ENCODE data around the gene NUDT4. TPM values are rescaled to one million over a fixed set of nuclear protein-coding genes. Genes with fewer than 3 reads are reported as not detected.

Gene NUDT4
- total RNA-seq, 2 donors from 2014 or later, result 91.1 to 178 TPM

- ATAC-seq (ENCODE audit: insufficient number of reproducible peaks, low FRiP score, low read depth) (no peak), DNase-seq (ENCODE audit: low spot score) (no peak)
- Histone ChIP-seq H3K4me1 (ENCODE audit: control insufficient read depth in 1 of 2, low read depth in 2 of 2) (peaks cover 4 to 16% of the 10 kb centered on the region in 2 donors), H3K36me3 (no peaks in the 10 kb centered on the region), H3K27me3 (replicated peaks; ENCODE audit: insufficient read depth) (no peaks in the 10 kb centered on the region), H3K9me3 (no peaks in the 10 kb centered on the region), H3K27ac (no peak overlapping the region), H3K4me3 (no peak overlapping the region)
- TF ChIP-seq CTCF (IDR thresholded peaks at IDR 0.05), result no peak
These were observed 26.0 kb upstream of the NUDT4 start for GRCh38 chr12:93351726-93352125.

- no peaks in the 10 kb centered on the region for H3K36me3 ChIP-seq
- TF ChIP-seq CTCF (IDR thresholded peaks at IDR 0.05), result no peak
- peaks cover 4 to 16% of the 10 kb centered on the region in 2 donors for H3K4me1 ChIP-seq (ENCODE audit: control insufficient read depth in 1 of 2, low read depth in 2 of 2)
- no peak overlapping the region for H3K4me3 ChIP-seq
- DNase-seq (ENCODE audit: low spot score), result no peak
- no peaks in the 10 kb centered on the region for H3K27me3 ChIP-seq (replicated peaks; ENCODE audit: insufficient read depth)
- H3K27ac ChIP-seq, result no peak overlapping the region
- no peak for ATAC-seq (ENCODE audit: insufficient number of reproducible peaks, low FRiP score, low read depth)
- H3K9me3 ChIP-seq, result no peaks in the 10 kb centered on the region
These were observed 25.4 kb upstream of the NUDT4 start for GRCh38 chr12:93352321-93352720.

GRCh38 chr12:93356214-93356613, 21.5 kb upstream of the NUDT4 start:
- no peak for ATAC-seq (ENCODE audit: insufficient number of reproducible peaks, low FRiP score, low read depth)
- Histone ChIP-seq H3K36me3 (no peaks in the 10 kb centered on the region), H3K4me1 (ENCODE audit: control insufficient read depth in 1 of 2, low read depth in 2 of 2) (peaks cover 20 to 25% of the 10 kb centered on the region in 2 donors), H3K27ac (no peak overlapping the region), H3K27me3 (replicated peaks; ENCODE audit: insufficient read depth) (no peaks in the 10 kb centered on the region), H3K4me3 (no peak overlapping the region), H3K9me3 (no peaks in the 10 kb centered on the region)
- TF ChIP-seq CTCF (IDR thresholded peaks at IDR 0.05), result no peak
- DNase-seq (ENCODE audit: low spot score), result no peak

GRCh38 chr12:93358058-93358457, 19.7 kb upstream of the NUDT4 start:
- peaks cover 23 to 33% of the 10 kb centered on the region in 2 donors for H3K4me1 ChIP-seq (ENCODE audit: control insufficient read depth in 1 of 2, low read depth in 2 of 2)
- ATAC-seq (ENCODE audit: insufficient number of reproducible peaks, low FRiP score, low read depth) (no peak), DNase-seq (ENCODE audit: low spot score) (no peak)
- H3K4me3 ChIP-seq, result no peak overlapping the region
- H3K27me3 ChIP-seq (replicated peaks; ENCODE audit: insufficient read depth), result no peaks in the 10 kb centered on the region
- peak overlapping the region in 1 of 2 donors; percentile 22 for H3K27ac ChIP-seq
- no peaks in the 10 kb centered on the region for H3K9me3 ChIP-seq
- H3K36me3 ChIP-seq, result no peaks in the 10 kb centered on the region
- no peak for TF ChIP-seq CTCF (IDR thresholded peaks at IDR 0.05)

GRCh38 chr12:93358821-93359220, 18.9 kb upstream of the NUDT4 start:
- H3K9me3 ChIP-seq, result no peaks in the 10 kb centered on the region
- DNase-seq (ENCODE audit: low spot score), result no peak
- TF ChIP-seq CTCF (IDR thresholded peaks at IDR 0.05), result no peak
- no peaks in the 10 kb centered on the region for H3K36me3 ChIP-seq
- no peak for ATAC-seq (ENCODE audit: insufficient number of reproducible peaks, low FRiP score, low read depth)
- peak overlapping the region in 1 of 2 donors; percentile 48 for H3K27ac ChIP-seq
- H3K4me3 ChIP-seq, result no peak overlapping the region
- peaks cover 23 to 36% of the 10 kb centered on the region in 2 donors for H3K4me1 ChIP-seq (ENCODE audit: control insufficient read depth in 1 of 2, low read depth in 2 of 2)
- no peaks in the 10 kb centered on the region for H3K27me3 ChIP-seq (replicated peaks; ENCODE audit: insufficient read depth)

Data from thoracic aorta (tissue), 2 donors.